Urinary bladder (tissue), 4 donors: ENCODE results near the gene LDLRAD3. TPM values are rescaled to one million over a fixed set of nuclear protein-coding genes. Genes with fewer than 3 reads are reported as not detected.

Experiments used
- DNase-seq: peaks from one replicate; pipeline ENCODE4 v3.0.0-alpha.2; 2015; ENCODE audit errors: extremely low spot score
- H3K27ac ChIP-seq: one replicate; pipeline ENCODE4 v1.5.1; 2013; ENCODE audit warnings: low read depth, mild to moderate bottlenecking, moderate library complexity
- H3K36me3 ChIP-seq: one replicate; pipeline ENCODE4 v1.6.1; 2013; ENCODE audit warnings: mild to moderate bottlenecking, moderate library complexity; ENCODE audit not compliant: insufficient read depth
- H3K4me1 ChIP-seq: one replicate; pipeline ENCODE4 v1.6.1; 2013; ENCODE audit warnings: mild to moderate bottlenecking, moderate library complexity; ENCODE audit not compliant: insufficient read depth
- H3K4me3 ChIP-seq: one replicate; pipeline ENCODE4 v1.5.1; 2013; ENCODE audit warnings: low read depth, low read length
- WGBS: extraction: QIAGEN DNeasy Blood & Tissue Kit; methylation state at CpG from one replicate; pipeline ENCODE4 v1.1.7; 2013; 5-methylcytosine and 5-hydroxymethylcytosine counted together
- polyA plus RNA-seq: library from polyadenylated mRNA; stranded (reverse); fragments of 200-250 nt; gene quantifications from one replicate; pipeline ENCODE4 v1.2.3, GENCODE V29; 2013
- total RNA-seq: library from RNA; depleted of rRNA; stranded (reverse); fragments of >200 nt; gene quantifications from one replicate; pipeline ENCODE4 v1.2.3, GENCODE V29; 2014
- donor health status: healthy with polysubstance abuse.
- donor health status: healthy.

LDLRAD3 gene
- total and polyA plus RNA-seq, 2 donors: 7.2 to 13.8 TPM

DNA sequence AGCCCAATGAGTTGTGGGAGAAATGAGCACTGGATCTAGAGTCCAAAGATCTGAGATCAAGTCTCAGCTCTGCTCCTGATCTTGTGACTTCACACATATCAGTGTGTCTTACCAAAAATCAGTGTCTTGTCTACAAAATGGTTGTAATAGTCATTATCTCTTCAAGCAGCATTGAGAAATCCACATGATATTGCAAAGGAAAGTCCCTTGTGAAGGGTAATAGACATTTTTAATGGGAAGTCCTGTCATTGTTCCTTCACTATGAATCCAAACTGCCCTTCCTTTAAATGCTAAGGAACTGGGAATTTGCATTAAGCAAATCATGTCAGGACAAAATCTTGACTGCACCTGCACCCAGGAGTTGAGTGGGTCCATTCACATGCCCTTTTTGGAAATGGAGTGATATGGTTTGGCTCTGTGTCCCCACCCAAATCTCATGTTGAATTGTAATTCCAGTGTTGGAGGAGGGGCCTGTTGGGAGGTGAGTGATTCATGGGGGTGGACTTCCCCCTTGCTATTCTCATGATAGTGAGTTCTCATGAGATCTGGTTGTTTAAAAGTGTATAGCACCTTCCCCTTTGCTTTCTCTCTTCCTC lies 294.3 kb downstream of the LDLRAD3 start:
- Histone ChIP-seq H3K36me3 (no peaks in the 10 kb centered on the region), H3K4me3 (no peak overlapping the region), H3K4me1 (peaks cover 2% of the 10 kb centered on the region), H3K27ac (no peak overlapping the region)
- no peak for DNase-seq

DNA sequence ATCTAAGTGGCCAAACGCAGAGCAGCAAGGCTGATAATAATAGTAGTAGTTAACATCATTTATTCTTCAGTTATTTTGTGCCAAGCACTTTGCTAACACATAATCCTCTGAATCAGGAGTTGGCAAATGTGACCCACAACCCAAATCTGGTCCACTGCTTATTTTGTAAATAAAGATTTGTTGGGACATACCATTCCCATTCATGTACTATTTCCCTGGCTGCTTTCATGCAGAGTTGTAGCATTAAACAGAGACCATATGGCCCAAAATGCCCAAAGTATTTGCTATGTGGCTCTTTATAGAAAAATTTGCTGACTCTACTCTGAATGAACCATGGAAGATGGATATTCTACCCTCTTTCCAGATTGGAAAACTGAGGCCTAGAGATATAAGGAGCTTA lies 295.0 kb downstream of the LDLRAD3 start:
- no peak for DNase-seq
- Histone ChIP-seq H3K27ac (no peak overlapping the region), H3K36me3 (no peaks in the 10 kb centered on the region), H3K4me3 (no peak overlapping the region), H3K4me1 (no peaks in the 10 kb centered on the region)
- 59% methylated on average over 1 of the region's 1 CpG for WGBS

DNA sequence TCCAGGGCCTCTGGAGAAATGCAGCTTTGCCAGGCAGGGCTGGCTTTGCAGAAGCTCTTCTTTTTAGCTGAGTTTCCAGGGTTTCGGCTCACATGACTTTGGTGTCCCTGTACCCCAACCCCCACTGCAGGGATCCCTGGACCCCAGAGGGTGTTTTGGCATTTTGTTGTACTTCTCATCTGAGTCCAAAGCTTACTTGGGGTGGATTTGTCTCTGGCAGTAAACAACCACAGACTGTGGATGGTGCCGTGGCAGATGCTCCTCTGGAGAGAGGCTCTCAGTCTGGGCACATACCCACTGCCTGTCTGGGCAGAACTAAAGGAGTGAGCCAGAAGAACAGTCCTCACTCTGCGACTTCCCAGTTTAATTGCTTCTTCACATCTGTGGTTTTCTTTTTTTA lies 295.8 kb downstream of the LDLRAD3 start:
- no peak overlapping the region for H3K27ac ChIP-seq
- no peak for DNase-seq
- 87% methylated on average over 3 of the region's 3 CpGs for WGBS
- no peak overlapping the region for H3K4me3 ChIP-seq
- no peaks in the 10 kb centered on the region for H3K36me3 ChIP-seq
- no peaks in the 10 kb centered on the region for H3K4me1 ChIP-seq

DNA sequence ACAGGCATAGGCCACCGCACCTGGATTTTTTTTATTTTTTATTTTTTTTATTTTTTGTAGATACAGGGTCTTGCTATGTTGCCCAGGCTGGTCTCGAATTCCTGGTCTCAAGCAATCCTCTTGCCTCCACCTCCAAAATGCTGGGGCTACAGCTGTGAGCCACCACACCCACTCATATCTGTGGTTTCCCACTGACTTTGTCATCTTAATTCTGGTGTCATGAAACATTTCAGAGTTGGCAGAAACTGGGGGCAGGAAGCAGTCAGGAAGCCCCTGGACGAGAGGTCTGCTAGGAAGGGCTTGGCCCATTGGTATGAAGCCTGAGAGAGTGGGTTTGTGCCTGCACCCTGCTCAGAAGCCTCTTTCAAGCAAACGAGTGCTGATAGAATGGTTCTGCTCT lies 296.3 kb downstream of the LDLRAD3 start:
- no peak for DNase-seq
- 85% methylated on average over 4 of the region's 4 CpGs for WGBS
- H3K4me3 ChIP-seq: no peak overlapping the region
- no peaks in the 10 kb centered on the region for H3K36me3 ChIP-seq
- no peak overlapping the region for H3K27ac ChIP-seq
- H3K4me1 ChIP-seq: no peaks in the 10 kb centered on the region

DNA sequence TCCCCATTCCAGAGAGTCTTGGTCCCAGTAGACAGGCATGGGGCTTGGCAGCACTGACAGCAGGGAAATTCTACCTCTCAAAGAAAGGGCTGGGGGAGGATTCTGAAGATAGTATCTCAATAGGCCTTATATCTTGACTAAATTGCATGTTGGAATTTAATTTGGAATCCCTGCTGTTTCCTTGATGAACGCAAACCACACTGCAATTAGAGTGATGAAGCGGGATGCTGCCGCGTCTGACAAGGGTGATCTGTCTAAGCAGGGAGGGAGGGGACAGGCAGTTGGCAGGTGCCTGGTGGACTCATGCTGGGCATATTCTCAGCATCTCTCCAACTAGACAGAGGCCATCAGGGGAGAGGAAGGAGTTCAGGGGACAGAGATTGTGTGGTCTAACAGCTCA lies 296.9 kb downstream of the LDLRAD3 start:
- Histone ChIP-seq H3K36me3 (no peaks in the 10 kb centered on the region), H3K4me1 (no peaks in the 10 kb centered on the region), H3K27ac (no peak overlapping the region), H3K4me3 (no peak overlapping the region)
- WGBS: 94% methylated on average over 4 of the region's 4 CpGs
- DNase-seq: no peak

DNA sequence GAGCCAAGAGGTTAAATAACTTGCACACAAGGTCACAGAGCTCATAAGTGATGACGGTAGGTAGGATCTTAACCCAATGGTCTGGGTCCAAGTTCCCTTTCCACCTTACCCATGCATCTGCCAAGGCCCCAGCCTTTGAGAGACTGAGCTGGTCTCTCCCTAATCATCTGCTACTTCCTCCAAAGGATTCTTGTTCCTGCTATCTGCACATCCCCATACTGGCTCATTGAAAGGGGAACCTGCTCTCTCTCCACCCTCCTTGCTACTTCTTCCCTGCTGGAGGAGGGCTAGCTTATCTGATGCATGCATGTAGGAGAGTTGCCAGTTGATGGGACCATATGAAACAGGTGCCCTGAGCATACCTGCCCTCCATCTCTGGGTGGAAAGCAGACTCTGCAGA lies 297.6 kb downstream of the LDLRAD3 start:
- DNase-seq: no peak
- Histone ChIP-seq H3K4me1 (no peaks in the 10 kb centered on the region), H3K27ac (no peak overlapping the region), H3K36me3 (no peaks in the 10 kb centered on the region), H3K4me3 (no peak overlapping the region)
- 81% methylated on average over 1 of the region's 1 CpG for WGBS

DNA sequence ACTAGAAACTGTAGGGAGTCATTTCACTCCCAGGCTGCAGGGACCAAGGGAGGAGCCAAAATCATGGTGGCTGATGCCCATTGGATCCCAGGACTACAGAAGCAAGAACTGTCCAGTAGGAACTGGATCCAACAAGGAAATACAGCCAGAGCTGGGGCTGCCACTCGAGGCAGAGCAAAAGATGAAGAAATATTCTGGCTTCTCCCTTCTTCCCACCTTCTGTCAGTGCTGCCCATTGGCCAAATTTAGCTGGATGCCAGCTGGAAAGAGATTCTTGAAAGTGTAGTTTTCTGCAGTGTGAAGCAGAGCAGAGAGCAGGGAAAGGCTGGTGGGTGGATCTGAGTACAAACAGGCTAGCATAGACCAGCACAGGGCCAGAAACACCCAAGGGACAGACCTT lies 299.8 kb downstream of the LDLRAD3 start:
- H3K4me1 ChIP-seq: no peaks in the 10 kb centered on the region
- no peak overlapping the region for H3K4me3 ChIP-seq
- H3K27ac ChIP-seq: no peak overlapping the region
- no peak for DNase-seq
- 78% methylated on average over 1 of the region's 1 CpG for WGBS
- H3K36me3 ChIP-seq: no peaks in the 10 kb centered on the region

DNA sequence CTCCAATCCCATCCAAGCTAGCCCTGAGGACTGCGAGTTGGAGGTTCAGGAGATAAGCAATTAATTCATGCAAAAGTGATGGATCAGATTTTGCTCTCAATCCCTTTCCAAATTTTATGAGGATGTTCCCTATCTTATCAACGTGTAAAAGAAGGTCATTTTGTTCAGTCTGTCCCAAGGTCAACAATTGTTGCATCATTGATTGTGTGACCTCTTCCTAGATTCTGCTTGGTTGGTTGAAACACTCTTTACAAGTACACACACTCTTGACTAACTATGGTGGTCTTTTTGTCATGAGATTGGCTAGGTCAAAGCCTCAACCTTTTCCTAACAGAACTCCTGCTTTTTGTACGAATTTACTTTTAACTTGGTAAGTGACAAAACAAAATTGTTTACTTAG lies 303.6 kb downstream of the LDLRAD3 start:
- no peak overlapping the region for H3K27ac ChIP-seq
- no peaks in the 10 kb centered on the region for H3K36me3 ChIP-seq
- 57% methylated on average over 3 of the region's 3 CpGs for WGBS
- H3K4me3 ChIP-seq: no peak overlapping the region
- no peak for DNase-seq
- no peaks in the 10 kb centered on the region for H3K4me1 ChIP-seq

DNA sequence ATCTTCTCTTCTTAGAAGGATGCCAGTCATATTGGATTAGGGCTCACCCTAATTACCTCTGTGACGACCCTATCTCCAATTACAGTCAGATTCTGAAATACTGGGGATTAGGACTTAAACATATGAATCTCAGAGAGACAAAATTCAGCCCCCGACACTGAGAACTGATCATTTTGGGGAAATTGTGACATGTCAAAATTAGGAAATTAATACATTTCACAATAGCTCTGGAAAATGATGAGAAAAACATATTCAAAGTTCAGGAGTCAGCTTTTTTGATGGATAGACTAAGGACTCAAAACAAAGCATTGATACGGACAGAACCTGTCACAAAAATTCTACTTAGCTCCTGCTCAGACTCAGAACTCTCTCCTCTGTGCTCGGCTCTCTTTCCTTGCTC lies 304.6 kb downstream of the LDLRAD3 start:
- no peak overlapping the region for H3K27ac ChIP-seq
- no peaks in the 10 kb centered on the region for H3K36me3 ChIP-seq
- no peak overlapping the region for H3K4me3 ChIP-seq
- 70% methylated on average over 4 of the region's 4 CpGs for whole genome bisulfite sequencing
- DNase-seq: no peak
- no peaks in the 10 kb centered on the region for H3K4me1 ChIP-seq

DNA sequence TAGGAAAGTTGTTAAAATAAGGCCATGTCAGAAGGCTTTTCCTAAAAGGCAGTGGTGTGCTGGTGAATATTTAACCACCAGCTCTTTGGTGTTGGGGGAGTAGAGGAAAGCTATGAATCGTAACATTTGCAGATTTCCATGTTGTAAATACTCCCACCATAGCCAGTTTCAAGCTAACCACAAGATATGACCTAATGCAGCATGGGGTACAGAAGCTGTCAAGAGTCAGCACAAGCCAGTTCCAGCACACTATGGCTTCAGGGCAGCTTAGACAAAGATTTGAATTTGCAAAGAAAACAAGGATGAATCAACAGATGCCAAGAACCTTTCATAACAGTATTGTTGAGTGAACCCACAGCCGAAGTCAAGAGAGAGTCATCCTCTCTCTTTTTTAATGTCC lies 305.4 kb downstream of the LDLRAD3 start:
- WGBS: 80% methylated on average over 2 of the region's 2 CpGs
- H3K4me1 ChIP-seq: no peaks in the 10 kb centered on the region
- no peak overlapping the region for H3K4me3 ChIP-seq
- no peaks in the 10 kb centered on the region for H3K36me3 ChIP-seq
- DNase-seq: no peak
- H3K27ac ChIP-seq: no peak overlapping the region

DNA sequence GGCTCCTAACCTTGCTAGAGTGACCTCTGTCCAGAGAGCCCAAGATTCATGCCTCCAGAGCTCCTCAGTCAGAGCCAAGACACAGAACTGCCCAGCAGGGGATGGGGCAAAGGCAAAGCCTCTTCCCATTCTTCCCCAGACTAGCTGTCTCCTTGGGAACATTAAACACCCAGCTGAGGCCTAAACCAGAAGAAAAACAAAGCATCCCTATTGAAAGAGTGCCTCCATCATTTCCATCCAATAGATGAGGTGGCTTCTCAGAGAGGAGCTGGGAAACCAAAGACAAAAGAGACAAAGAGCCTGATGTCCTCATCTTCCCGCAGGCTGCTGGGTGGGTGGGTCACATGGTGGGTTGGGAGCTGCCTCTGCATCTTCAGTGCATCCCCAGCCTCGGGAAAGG lies 308.0 kb downstream of the LDLRAD3 start:
- H3K27ac ChIP-seq: no peak overlapping the region
- WGBS: 76% methylated on average over 2 of the region's 2 CpGs
- H3K4me1 ChIP-seq: no peaks in the 10 kb centered on the region
- no peaks in the 10 kb centered on the region for H3K36me3 ChIP-seq
- no peak overlapping the region for H3K4me3 ChIP-seq
- no peak for DNase-seq

DNA sequence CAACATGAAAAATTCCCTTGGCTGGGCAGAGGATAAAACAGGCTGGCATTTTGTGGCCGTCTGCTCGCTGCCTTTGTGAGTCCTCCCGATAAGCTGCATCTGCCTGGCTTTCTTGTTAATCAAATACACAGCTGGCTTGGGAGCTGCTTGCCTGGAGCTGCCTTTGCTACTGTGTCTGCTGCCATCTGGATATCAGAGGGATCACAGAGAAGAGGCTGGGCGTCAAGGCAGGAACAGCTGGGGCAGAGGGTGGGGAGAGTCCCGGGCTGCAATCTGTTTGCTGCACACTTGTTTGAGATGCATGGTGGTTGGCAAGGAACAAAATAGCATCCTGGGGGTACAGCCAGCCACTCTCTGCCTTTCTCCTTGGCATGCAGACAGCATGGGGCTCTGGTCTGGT lies 309.4 kb downstream of the LDLRAD3 start:
- Histone ChIP-seq H3K4me1 (no peaks in the 10 kb centered on the region), H3K36me3 (no peaks in the 10 kb centered on the region), H3K4me3 (no peak overlapping the region), H3K27ac (no peak overlapping the region)
- WGBS: 42% methylated on average over 5 of the region's 5 CpGs
- DNase-seq: peak; percentile 7

DNA sequence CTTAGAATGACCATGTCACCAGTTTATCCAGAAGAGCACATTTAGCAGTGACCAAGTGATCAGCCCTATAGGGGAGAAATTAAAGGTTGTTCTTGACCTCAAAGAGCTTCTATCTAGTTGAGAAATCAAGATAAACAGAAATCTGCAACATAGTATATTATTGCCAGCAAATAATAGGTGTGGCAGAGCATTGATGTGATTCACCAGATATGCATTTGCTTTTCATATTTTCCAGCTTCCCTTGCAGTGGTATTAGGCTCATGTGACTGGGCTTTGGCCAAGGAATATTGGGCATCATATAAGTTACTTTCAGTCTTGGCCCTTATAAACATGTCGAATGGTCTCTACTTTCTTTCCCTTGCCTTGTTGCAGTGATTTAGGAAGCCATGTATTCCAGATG lies 310.9 kb downstream of the LDLRAD3 start:
- no peak overlapping the region for H3K27ac ChIP-seq
- H3K4me3 ChIP-seq: no peak overlapping the region
- WGBS: 73% methylated on average over 1 of the region's 1 CpG
- no peaks in the 10 kb centered on the region for H3K36me3 ChIP-seq
- no peaks in the 10 kb centered on the region for H3K4me1 ChIP-seq
- no peak for DNase-seq

DNA sequence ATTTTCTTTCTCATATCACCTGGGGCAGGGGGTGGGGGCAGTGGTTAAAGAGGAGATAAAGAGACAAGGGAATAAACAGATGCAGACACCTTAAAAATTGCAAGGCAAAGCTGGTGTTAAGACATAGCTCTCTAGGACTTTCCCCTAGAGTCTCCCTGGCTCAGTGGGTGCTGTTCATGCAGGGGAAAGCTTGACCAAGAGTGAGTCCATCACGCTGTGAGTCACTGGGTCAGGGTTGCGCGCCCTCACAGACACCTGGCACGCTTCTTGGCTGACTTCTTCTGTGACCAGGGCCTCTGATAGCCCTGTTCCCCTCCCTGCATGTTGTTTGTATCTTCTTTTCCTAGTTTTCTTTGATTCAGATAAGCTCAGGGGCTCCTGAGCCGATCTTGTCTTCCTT lies 313.5 kb downstream of the LDLRAD3 start:
- no peaks in the 10 kb centered on the region for H3K36me3 ChIP-seq
- H3K4me3 ChIP-seq: no peak overlapping the region
- no peak overlapping the region for H3K27ac ChIP-seq
- no peaks in the 10 kb centered on the region for H3K4me1 ChIP-seq
- no peak for DNase-seq
- 71% methylated on average over 5 of the region's 5 CpGs for WGBS

DNA sequence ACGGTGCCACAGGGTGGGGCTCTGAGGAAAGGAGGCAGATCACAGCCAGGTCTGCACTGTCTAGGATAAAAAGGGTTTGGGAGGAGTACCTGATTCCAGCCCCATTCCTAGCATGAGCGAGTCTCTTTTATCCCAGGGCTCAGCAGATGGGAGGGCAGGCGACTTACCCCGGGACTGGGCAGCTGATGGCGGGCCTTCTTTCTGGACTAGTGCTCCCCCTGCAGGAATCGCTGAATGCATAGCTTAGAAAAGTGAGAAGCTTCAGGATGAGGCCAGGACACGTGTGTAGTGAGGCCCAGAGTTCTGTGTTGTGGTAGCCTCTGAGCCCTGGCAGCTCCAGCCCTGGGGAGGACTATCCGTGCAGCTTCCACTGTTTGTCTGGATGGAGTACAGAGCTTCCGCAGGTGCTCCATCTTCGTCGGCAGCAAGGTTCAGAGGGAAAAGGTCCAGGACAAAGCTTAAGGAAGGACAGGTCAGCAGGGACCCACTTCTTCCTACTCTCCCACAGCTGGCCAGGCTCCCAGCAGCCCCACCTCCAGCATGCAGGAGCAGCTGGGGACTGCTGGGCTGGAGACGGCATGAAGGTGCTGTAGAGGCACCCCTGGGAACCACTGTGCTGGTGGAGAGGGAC lies 315.0 kb downstream of the LDLRAD3 start:
- 35% methylated on average over 12 of the region's 12 CpGs for WGBS
- no peaks in the 10 kb centered on the region for H3K36me3 ChIP-seq
- H3K4me3 ChIP-seq: no peak overlapping the region
- DNase-seq: peak; percentile 8
- no peak overlapping the region for H3K27ac ChIP-seq
- H3K4me1 ChIP-seq: no peaks in the 10 kb centered on the region
